Kidney glomerular epithelial cell (primary cell): ENCODE data around the gene CD74.
"Not testable (repeated sequence)": the region's sequence is repeated elsewhere in the genome, so short reads cannot be mapped to it uniquely, and the experiment has no call there.

Experiments
- DNase-seq: peaks from one replicate; lab custom pipeline; 2025; lab: John Stamatoyannopoulos, UW

CD74 gene

GRCh38 chr5:150441813-150442698 lies 29.3 kb upstream of the CD74 start:
- DNase-seq, result no peak

DNA sequence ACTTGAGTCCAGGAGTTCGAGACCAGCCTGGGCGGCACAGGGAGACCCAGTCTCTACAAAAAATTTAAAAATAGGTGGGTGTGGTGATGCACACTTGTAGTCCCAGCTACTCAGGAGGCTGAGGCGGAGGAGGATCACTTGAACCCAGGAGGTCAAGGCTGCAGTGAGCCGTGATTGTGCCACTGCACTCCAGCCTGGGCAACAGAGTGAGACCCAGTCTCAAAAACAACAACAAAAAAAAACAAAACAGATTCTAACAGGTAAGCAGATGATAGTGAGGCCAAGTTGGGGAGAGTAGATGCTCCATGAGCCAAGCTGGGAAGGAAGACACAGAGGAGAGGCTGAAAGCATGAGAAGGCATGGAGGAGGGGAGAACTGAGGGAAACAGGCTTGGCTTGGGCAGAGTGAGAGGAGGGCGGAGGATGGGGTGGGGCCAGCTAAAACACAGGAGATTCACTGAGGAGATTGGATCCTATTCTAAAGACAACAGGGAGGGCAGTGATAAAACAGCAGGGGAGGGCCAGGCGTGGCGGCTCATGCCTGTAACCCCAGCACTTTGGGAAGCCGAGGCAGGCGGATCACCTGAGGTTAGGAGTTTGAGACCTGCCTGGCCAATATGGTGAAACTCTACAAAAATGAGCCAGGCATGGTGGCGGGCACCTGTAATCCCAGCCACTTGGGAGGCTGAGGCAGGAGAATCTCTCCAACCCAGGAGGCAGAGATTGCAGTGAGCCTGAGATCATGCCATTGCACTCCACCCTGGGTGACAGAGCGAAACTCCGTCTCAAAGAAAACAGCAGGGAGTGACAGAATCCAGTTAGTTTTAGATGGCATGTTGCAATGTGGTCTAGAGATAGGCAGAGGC lies 28.5 kb upstream of the CD74 start:
- DNase-seq, result no peak

GRCh38 chr5:150438873-150439546 lies 26.3 kb upstream of the CD74 start:
- DNase-seq, result no peak

- peak; percentile 64 for DNase-seq
Measured at GRCh38 chr5:150436141-150436680, 23.5 kb upstream of the CD74 start.

- DNase-seq, result no peak
Measured at GRCh38 chr5:150434464-150434863, 21.8 kb upstream of the CD74 start.

GRCh38 chr5:150431574-150431973 lies 18.9 kb upstream of the CD74 start:
- DNase-seq, result no peak

- no peak for DNase-seq
Measured at GRCh38 chr5:150431048-150431447, 18.3 kb upstream of the CD74 start.

GRCh38 chr5:150429410-150429873 lies 16.7 kb upstream of the CD74 start:
- DNase-seq, result no peak

GRCh38 chr5:150428978-150429377 lies 16.3 kb upstream of the CD74 start:
- no peak for DNase-seq

- peak; percentile 14 for DNase-seq
Measured at GRCh38 chr5:150428106-150428876, 15.6 kb upstream of the CD74 start.

DNA sequence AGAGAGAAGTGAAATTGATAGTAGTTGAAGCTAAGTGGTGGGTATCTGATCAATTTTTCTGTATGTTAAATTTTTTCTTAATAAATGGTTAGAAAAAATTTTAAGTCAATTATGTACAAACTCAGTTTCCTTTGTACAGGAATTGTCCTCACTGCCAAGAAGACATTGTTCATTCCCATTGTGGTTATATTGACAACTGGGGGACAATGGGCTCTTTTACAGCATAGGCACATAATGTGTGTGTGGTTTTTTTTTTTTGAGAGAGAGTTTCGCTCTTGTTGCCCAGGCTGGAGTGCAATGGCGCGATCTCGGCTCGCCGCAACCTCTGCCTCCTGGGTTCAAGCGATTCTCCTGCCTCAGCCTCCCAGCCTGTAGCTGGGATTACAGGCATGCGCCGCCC lies 13.5 kb upstream of the CD74 start:
- DNase-seq, result not testable (repeated sequence)

DNA sequence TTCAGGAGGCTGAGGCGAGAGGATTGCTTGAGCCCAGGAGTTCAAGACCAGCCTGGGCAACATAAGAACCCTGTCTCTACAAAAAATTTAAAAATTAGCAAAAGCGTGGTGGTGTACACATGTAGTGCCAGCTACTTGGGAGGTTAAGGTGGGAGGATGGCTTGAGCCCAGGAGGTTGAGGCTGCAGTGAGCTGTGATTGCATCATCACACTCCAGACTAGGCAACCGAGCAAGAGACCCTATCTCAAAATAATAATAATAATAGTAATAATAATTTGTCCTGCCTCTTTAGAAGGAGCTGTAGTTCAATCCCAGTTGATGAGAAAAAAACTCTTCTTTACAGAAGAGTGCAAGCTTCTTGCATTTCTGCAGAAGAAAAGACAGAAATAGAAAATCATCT lies 10.0 kb upstream of the CD74 start:
- no peak for DNase-seq

- DNase-seq, result no peak
Measured at GRCh38 chr5:150422075-150422474, 9.4 kb upstream of the CD74 start.

- no peak for DNase-seq
Measured at GRCh38 chr5:150419630-150420270, 7.0 kb upstream of the CD74 start.

DNA sequence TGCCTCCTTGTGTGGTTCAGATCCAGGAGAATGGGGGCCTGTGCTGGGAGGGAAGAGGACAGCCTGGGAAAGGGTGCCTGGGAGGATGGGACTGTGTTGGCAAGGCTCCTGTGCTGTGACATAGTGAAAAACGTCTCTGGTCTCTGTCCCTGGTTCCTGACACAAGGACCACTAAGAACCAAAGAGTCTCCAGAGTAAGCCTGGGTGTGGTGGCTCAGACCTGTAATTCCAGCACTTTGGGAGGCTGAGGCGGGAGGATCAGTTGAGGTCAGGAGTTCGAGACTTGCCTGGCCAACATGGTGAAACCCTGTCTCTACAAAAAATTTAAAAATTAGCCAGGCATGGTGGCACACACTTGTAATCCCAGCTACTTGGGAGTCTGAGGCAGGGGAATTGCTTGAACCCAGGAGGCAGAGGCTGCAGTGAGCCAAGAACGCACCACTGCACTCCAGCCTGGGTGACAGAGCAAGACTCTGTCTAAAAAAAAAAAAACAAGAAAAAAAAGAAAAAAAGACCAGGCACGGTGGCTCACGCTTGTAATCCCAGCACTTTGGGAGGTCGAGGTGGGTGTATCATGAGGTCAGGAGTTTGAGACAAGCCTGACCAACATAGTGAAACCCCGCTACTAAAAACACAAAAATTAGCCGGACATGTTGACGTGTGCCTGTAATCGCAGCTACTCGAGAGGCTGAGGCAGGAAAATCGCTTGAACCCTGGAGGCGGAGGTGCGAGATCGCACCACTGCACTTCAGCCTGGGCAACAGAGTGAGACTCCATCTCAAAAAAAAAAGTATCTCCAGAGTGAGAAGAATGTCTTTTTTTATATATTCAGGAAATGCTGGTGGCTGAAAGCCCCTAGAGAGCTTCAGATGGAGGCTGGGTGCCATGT lies 1.4 kb upstream of the CD74 start:
- not testable (repeated sequence) for DNase-seq

DNA sequence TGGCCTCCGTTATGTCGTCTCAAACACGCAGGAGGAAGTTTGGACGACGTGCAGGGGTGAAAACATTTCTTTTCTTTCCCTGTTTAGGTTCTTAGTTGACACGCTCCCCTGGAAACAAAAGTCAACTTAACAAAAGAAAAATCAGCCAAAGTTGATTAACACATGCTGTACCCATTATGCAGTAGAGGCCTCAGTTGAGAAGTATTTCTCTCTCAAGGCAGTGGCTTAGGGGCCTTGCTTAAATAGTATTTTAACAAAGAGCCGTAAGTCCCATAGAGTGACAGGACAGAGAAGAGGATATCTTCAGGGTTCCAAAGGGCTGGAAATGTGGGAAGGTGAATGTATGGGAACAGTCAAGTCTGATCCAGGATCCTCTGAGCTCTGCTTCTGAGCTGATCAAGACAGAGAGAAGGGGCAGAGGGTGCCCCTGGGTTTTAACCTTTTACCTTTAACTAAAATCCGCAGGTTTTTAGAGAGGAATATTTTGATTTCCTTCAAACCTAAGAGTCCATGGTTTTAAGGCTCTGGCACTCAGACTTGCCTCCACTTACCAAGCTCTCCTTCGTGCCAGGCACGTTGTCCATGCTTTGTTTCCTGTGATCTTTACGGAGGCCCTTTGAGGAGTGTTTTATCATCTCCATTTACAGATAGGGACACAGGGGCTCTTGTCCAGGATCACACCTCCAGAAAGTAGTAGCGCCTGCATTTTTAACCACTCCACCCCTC lies 629 bp upstream of the CD74 start:
- DNase-seq, result no peak

DNA sequence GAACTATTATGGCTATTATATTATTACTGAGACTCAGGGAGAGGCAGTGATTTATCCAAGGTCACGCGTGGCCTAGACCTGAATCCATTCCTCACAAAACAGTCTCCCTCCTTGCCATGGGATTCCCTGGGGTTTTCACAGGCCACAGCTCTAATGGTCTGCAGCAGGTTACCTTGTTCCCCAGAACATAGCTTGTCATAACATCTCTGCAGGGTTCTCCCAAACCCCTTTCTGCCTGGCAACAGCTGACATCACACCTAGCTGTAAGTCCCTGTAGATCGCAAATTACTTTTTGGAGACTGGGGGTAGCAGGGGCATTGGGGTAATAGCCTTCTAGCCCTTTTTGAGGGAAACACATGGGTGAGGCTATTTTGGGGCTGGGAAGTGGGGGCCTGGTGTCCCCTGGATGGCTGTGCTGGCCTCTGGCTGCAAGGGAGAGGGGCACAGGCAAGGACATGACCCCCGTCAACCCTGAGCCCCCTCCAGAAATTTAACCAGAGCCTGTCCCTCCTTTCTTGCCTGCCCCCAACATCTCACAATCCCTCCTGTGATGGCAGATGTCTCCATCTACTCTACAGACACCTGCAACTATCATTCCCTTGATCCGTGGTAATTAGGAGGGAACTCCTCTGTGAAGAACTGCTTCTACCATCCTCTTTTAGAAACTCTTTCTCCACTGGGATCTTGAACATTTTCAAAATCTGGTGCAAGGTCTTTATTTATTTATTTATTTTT lies 1.3 kb downstream of the CD74 start:
- peak; percentile 7 for DNase-seq

DNA sequence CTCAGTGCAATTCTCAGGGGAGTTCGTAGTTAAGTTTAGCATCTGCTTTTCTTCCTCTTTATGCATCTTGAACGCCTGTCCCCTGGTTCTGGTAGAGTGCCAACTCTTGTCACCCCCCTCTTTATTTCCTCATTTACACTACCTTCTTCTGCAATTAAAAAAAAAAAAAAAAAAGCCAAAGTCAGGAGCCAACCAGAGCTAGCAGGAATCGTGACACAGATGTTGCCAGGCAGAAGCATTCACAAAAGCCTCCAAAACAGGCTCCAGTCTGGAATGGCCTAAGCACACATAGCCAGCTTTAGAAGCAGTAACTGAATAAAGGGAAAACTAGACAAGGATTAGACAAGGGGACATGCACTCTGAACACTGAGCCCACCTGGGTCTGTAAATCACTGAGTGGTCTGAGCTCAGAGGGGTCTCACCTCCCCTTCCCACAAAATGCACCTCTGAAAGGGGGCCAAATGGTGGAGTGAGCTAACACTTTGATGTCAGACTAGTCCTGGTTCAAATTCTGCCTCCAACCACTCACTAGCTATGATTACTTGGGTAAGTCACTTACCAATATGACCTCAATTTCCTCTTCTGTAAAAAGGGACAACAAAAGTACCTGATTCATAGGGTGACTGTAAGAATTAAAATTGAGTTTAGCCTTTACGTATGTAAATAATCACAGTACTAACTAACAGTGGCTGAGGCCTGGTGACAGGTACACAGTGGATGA lies 2.0 kb downstream of the CD74 start:
- peak; percentile 57 for DNase-seq
